Frontal cortex (tissue), 4 donors: Measurements from ENCODE around the gene ANKRD44. TPM values are rescaled to one million over a fixed set of nuclear protein-coding genes. Genes with fewer than 3 reads are reported as not detected.

ENCODE experiments used
- DNase-seq, 2 donors: peaks; one replicate each; pipeline ENCODE4 v3.0.0; 2012; ENCODE audit warnings: low spot score in 2 of 2
- FAIRE-seq: peaks from 2 replicates; lab custom pipeline; 2012; peaks lifted over from hg19 to GRCh38; lab: Jason Lieb, UNC
- total RNA-seq: library from RNA; depleted of rRNA; stranded (reverse); fragments of >200 nt; gene quantifications from one replicate; pipeline ENCODE4 v1.2.3, GENCODE V29; 2014
- donor health status: control.
- donor health status: control.
- donor health status: control.

The ANKRD44 gene
- total RNA-seq, 1 donor from 2014 or later: 101 TPM

- no peak for FAIRE-seq
These were observed 150.8 kb downstream of the ANKRD44 start for GRCh38 chr2:197159661-197160211.

GRCh38 chr2:197158591-197159550 is 151.7 kb downstream of the ANKRD44 start:
- FAIRE-seq: no peak
- DNase-seq: no peak

More at GRCh38 chr2:197159661-197160211, 150.8 kb downstream of the ANKRD44 start:
- DNase-seq: no peak

DNA sequence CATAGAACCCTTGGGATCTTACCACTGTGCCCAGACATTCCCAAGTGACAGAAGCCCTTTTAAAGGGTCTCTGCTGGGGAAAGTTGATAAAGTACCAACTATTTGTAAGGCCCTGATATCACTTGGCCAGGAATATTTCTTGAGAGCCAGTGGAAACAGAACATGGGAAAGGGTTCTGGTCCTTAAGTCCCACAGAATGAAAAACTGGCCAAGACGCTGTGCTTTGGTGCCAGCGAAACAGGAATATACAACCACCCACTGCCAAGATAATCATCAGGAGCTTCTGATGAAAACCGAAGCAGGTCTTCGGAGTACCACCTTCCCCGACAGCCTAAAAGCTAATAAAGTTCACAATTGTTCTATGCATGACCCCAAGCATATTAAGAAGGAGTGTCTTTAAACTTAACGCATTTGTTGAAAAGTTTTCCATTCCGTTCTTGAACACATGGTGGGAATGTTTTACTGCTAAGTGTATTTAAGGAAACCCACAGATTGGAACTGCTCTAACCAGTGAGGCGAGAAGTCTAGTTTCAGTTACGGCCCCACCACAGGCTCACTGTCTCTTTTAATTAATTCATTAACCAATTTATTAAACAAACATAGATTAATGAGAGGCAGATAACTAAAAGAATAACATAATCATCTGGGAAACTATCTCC is 152.6 kb downstream of the ANKRD44 start:
- FAIRE-seq: no peak
- DNase-seq: no peak

DNA sequence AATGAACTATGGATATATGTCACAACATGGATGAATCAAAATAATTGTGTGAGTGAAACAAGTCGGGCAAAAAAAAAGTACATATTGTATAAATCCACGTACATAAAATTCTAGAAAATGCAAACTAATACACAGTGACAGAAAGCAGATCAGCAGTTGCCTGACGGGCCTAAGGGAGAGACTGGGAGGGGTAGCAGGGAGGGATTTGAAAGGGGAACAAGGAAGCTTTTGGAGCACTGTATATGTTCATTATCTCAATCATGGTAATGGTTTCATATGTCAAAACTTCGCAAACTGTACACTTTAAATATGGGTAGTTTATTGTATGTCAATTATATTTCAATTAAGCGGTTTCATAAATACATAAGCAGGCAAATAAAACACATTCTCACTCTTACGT is 153.8 kb downstream of the ANKRD44 start:
- DNase-seq (no peak), FAIRE-seq (no peak)

GRCh38 chr2:197152451-197153228 is 157.9 kb downstream of the ANKRD44 start:
- DNase-seq: no peak
- FAIRE-seq: no peak

DNA sequence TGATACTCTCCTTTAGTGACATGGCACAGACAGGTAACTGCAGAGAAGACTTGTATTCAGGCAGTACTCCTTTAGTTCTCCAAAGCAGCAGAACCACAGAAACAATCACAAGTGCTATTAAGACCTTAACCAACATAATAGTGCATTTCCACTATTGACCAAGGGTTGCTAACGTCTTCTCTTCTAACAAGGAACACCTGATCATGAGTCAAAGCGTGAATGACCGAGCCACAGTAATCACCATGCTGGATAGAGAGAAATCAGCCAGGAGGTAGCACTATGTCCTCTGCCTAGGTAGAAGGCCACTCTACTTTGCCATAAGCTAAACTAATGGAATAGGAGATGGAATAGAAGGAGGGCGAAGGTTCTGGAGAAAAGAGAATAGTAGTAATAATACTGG is 161.0 kb downstream of the ANKRD44 start:
- no peak for DNase-seq
- FAIRE-seq: no peak

- DNase-seq (no peak), FAIRE-seq (no peak)
These were observed 162.2 kb downstream of the ANKRD44 start for GRCh38 chr2:197148401-197148800.

DNA sequence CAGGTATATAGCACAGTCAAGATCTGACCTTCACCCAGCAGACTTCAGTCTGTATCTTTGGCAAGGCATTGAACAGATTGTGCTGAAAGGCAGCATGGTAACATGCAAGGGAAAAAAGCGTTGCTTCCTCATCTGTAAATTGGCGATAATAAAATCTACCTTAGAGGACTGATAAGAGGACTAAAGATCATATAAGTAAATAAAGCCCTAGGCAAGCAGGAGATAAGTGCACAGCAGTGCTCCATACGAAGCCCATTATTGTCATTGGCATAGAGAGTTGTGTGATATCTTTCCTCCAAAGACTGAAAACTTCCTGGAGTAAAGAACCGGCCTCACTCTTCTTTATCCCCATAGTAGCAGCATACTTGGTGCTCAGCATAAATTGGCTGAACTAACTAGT is 162.6 kb downstream of the ANKRD44 start:
- no peak for DNase-seq
- no peak for FAIRE-seq

DNA sequence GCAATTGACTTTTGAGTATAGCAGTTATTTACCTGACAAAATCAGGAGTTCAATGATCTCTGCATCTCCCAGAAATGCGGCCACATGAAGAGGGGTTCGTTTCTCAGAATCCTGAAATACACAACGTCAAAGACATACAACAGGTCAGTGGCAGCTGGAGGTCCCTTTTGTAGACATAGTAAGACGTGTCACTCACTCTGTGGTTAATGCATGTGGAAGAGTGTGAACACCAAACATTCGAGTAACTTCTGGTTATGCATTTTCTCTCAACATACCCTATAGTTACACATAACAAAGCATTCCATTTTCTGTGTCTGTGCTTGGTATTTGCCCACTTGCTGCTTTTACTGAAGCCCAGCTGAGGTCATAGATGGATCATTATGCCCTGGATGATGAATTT is 163.6 kb downstream of the ANKRD44 start:
- DNase-seq: no peak
- no peak for FAIRE-seq

GRCh38 chr2:197145471-197146056 is 165.0 kb downstream of the ANKRD44 start:
- no peak for DNase-seq
- no peak for FAIRE-seq

DNA sequence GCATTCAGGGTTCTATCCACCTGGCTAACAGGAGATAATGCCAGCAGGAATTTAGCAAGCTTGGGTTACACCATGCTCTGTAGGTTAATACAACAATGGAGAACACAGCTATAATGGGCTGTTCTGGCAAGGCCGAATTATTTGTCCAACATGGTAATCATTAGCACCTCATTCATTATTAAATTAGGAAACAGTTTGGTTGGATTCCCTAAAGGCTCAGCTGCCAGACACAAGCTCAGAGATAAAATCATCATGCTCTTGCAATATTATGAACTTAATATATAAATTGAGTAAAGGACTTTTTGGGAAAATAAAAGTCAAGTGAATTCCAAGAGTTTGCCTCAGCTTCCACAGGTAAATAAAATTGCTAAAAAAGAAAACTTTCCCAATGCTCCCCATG is 166.4 kb downstream of the ANKRD44 start:
- DNase-seq (no peak), FAIRE-seq (no peak)

- DNase-seq (no peak), FAIRE-seq (no peak)
These were observed 168.7 kb downstream of the ANKRD44 start for GRCh38 chr2:197141702-197142473.

GRCh38 chr2:197140045-197140444 is 170.5 kb downstream of the ANKRD44 start:
- no peak for DNase-seq
- FAIRE-seq: no peak

DNA sequence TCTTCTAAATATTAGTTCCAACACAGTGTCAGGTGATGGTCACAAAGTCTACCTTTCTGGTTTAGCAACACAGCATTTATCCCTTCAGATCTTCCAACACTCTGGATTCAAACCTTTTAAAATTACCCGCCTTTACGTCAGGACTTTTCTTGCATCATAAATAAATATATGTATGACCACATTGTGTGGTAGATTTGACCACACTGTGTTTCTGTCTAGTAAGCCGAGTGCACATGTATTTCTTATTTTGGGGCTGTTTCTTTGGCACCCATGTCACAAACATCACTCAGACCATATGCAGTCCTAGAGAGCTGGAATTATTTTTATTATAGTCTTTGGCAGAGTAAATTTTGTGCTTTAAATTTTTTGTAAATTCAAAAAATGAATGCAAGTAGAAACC is 172.1 kb downstream of the ANKRD44 start:
- no peak for FAIRE-seq

DNA sequence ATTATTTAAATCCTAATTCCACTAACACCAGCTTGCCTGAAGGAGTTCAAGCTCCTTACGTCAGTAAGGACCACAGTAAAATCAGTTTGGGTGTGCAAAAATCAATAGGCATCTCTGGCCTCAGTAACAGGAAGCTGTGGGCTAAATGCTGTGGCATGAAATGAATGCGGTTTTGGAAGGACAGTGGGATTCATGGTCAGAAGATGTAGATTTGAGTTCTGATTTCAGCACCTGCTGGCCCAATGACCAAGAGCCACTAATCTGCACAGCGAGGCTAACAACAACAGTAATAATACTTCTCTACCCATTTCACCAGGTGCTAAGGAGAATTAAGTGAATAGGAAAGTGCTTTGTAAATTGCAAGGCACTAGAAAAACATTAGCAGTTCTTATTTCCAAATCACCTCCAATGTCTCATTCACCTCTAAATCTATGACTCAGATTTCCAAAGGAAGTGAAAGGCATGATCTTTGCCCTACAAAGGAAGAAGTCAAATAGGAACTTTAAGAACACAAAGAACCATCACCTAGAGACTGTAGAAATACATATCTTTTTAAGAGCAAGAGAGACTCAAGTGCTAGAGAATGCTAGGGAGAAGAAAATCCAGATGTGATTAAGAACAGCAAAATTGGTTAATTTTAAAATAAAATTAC is 172.6 kb downstream of the ANKRD44 start:
- FAIRE-seq (no peak), DNase-seq (no peak)

More for the DNA sequence above, 172.1 kb downstream of the ANKRD44 start:
- no peak for DNase-seq

- FAIRE-seq (no peak), DNase-seq (no peak)
These were observed 173.3 kb downstream of the ANKRD44 start for GRCh38 chr2:197137231-197137630.

GRCh38 chr2:197136452-197136851 is 174.1 kb downstream of the ANKRD44 start:
- DNase-seq (no peak), FAIRE-seq (no peak)

DNA sequence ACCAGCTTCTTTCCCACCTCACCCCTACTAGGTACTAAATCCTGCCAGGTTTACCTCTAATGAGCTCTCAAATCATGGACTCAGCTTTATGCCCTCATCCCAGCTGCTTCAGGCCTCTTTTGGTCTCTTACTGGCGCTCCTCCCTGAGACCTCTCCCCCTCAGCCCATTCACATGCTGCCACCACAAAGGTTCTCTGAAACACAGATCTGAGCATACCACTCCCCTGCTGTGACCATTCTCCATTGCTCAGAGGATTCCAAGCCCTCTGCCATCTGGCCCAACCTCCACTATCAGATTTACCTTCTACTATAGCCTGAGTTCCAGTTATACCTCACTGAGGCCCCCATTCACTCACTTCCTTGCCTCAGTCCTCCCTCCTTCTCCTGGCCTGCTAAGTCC is 174.8 kb downstream of the ANKRD44 start:
- no peak for DNase-seq
- no peak for FAIRE-seq
